GM19438 (cell line): Measurements from ENCODE around the gene NOC2L.

Experiments used
- ATAC-seq: cut with Tn5 transposase; IDR thresholded peaks from one replicate; pipeline ENCODE4 v1.9.1; 2021; ENCODE audit warnings: low read depth; ENCODE audit not compliant: unreplicated experiment

Gene NOC2L

DNA sequence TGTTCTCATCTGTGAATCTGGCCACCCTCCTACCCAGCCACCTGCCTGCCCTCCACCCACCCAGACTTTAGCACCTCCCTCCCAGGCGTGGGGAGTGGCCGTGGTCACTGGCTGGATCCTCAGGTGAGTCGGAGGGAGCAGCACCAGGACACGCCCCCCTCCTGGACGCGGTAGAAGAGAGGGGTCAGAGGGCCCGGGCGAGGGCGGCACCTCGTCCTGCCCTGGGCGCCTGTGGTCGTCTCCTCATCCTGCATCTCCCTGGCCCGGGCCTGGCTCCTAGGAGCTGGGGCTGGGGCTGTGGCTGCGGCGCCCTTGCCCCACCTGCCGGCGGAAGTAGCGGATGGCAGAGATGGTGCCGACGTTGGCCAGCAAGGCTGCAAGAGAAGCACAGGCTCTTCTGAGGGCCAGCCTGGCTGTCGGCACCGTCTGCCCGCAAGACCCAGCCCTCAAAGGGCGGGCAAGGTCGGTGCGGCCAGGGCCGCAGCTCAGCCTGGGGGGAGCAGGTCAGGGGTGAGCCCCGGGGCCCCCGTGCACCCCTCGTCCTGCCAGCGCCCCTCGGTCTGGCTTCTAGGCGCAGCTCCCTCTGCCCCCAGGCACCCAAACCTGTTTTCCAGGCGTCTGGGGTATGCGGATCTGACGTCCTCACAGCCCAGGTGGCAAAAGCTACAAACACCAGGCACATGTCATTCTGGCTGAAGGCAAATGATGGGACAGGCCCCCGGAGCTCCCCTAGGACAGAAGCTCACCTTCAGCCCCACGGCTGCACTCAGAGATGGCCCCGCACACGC, 17.0 kb upstream of the NOC2L start:
- ATAC-seq = no peak

DNA sequence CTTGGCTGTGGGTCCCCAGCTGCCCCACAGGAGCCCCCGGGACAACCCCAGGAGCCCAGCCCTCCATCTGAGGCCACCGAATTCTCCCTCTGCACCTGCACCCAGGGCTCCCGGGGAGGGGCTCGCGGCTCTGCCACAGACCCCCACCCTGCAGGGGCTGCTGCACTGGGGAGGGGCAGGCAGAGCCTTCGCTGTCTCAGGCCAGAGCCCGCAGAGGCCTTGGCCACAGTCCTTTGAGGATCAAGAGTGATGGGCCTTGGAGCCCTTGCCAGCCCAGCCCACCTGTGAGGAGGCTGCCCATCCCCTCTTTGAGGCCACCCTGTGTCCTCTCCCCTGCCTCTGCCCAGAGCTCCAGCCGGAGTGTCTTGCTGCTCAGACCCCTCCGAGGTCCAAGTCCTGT, 16.3 kb upstream of the NOC2L start:
- no peak for ATAC-seq

DNA sequence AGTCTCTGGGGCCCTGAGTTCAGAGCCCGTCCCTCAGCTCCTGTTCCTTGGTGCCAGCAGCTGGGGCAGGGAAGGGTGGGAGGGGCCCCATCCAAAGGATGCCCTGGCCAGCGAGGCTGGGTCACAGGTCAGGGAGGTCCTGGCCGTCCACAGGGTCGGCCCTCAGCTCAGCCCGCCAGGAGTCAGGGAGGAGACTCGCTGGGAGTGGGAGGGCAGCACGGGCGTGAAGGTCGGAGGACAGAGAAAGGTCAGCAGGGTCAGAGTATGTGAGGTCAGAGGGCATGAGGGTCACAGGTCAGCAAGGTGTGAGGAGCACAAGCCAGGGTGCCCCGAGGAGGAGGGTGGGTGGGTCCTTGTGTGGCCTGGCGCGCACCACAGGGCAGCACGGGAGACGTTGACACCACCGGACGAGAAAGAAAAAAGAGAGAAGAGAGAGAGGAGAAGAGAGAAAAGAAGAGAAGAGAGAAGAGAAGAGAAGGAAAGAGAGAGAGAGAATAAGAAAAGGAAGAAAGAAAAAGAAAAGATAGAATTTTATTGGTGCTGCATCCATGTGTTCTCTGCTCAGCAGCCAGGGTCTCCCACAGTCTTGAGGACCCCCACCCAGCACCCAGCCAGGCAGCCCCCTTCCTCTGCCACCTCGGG, 15.8 kb upstream of the NOC2L start:
- ATAC-seq = no peak

DNA sequence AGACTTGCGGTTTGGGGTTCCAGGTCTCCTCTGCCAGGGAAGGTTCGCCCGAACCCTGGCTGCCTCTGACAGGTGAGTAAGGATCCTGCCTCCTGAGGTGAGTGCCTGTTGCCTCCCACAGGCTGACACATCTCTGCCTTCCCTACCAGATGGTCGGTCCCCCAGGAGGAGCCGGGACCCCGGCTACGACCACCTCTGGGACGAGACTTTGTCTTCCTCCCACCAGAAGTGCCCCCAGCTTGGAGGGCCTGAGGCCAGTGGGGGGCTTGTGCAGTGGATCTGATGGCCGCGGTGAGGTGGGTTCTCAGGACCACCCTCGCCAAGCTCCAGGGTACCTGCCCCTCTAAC, 15.2 kb upstream of the NOC2L start:
- no peak for ATAC-seq

DNA sequence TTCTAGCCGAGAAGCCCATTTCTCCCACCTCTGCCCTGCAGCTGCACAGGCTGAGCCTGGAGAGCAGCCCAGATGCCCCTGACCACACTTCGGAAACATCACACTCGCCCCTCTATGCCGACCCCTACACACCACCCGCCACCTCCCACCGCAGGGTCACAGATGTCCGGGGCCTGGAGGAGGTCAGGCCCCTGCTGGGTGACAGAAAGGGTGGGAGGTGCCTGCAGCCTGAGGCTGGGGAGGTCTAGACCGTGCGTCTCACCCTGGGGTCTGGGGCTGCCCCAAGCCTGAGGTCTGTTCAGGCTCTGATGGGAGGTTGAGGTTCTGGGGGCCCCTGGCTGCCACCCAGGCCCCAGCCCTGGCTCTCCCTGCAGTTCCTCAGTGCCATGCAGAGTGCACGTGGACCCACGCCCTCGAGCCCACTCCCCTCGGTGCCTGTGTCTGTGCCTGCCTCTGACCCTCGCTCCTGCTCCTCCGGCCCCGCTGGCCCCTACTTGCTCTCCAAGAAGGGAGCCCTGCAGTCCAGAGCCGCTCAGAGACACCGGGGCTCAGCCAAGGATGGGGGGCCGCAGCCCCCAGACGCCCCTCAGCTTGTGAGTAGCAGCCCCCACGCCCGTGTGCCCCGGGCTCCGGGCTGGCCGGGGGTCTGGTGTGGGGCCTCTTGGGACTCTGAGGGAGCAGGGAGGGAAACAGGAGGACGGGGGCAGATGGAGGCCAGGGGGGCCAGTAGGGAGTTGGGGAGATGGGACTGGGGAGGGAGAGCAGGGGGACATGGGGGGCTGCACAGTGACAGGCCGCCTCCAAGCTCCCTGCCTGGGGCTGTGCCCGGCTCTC, 14.6 kb upstream of the NOC2L start:
- no peak for ATAC-seq

DNA sequence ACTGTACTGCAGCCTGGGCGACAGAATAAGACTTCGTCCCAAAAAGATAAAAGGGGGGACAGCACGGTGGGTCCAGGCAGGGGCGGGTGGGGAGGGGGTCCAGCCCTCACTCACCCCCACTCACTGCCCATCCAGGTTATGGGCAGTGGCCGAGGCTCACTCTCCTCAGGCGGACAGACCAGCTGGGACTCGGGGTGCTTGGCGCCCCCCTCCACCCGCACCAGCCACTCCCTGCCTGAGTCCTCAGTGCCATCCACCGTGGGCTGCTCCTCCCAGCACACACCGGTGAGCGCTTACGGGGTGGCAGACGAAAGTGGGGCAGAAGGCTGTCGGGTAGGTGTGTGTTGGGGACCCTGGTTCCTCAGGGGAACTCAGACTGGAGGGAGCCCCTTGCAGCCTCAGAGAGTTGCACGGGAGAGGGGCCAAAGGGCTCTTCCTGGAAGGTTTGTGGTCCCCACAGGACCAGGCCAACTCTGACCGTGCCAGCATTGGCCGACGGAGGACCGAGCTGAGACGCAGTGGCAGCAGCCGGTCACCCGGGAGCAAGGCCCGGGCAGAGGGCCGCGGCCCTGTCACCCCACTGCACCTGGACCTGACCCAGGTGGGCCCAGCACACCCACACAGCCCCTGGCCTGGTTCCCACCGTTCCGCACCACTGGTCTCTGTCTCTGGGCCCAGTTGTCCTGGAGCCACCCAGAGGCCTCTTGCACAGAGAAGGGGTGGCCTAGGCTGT, 13.8 kb upstream of the NOC2L start:
- ATAC-seq = no peak

DNA sequence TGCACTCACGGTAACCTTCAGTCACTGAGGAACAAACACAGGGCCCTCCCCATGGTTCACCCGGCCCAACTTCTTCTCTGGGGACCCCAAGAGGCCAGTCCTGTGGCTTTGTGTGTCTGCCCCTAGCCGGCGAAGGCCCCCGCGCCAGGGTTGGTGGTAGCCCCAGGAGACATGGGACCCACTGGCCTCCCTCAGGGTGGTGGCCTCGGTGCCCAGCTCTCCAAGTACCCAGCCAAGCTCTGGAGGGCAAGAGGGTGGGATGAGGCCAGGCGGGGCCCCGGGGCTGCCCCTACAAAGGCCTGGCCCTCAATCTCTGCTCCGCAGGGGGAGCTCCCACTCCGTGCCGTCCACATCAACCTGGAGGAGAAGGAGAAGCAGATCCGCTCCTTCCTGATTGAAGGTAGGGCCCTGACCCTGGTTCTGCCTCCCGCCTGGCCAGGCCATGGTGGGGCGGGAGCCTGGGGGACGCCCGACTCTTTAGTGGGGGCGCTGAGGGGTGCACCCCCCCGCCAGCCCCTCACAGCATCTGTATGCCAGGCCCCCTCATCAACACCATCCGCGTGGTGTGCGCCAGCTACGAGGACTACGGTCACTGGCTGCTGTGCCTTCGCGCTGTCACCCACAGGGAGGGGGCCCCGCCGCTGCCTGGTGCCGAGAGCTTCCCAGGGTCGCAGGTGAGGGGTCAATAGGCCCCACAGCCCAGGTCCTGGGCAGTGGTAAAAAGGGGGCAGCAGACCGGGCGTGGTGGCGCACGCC, 12.9 kb upstream of the NOC2L start:
- ATAC-seq = no peak

DNA sequence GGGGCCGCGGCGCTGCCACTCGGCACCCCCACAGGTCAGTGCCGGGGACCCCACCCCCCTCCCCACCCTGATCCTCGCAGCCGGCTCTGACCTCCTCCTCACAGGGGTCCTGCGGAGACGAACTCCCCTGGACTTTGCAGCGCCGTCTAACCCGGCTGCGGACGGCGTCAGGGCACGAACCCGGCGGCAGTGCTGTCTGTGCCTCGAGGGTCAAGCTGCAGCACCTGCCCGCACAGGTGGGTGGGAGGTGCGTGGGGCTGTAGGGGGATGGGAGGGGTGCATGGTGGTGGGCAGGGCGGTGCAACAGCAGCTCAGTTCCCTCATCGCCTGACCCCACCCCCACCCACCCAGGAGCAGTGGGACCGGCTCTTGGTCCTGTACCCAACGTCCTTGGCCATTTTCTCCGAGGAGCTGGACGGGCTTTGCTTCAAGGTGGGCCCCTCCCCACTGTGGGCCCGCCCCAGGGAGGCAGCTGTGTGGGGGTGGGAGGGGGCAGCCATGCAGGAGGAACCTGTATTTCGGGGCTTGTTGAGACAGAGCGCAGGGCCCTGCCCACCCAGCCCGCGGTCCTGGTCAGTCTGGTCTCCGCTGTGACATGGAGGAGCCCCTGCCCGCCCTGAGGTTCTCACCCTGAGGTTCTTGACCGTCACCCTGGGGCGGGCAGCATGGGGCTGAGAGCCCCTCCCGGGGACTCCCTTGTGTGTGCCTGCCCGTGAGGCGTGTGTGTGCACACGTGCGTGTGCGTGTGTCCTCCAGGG, 12.1 kb upstream of the NOC2L start:
- ATAC-seq = no peak

DNA sequence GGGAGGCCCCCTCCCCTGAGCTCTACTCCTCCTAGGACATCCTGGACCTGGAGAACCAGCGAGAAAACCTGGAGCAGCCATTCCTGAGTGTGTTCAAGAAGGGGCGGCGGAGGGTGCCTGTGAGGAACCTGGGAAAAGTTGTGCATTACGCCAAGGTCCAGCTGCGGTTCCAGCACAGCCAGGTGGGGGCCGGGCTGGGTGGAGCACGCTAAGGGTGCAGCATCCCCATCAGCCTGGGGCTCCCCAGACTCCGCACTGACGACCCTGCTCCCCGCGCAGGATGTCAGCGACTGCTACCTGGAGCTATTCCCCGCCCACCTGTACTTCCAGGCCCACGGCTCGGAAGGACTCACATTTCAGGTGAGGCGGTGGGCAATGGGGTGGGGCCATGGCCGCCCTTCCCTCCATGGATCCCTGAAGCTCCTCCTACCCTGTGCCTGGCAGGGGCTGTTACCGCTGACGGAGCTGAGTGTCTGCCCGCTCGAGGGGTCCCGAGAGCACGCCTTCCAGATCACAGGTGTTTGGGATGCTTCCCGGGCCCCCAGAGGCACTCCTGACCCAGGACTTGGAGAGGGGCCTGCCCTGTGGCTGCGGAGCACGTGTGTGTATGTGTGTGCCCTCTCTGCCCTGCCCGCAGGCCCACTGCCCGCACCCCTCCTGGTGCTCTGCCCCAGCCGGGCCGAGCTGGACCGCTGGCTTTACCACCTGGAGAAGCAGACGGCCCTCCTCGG, 11.4 kb upstream of the NOC2L start:
- no peak for ATAC-seq

DNA sequence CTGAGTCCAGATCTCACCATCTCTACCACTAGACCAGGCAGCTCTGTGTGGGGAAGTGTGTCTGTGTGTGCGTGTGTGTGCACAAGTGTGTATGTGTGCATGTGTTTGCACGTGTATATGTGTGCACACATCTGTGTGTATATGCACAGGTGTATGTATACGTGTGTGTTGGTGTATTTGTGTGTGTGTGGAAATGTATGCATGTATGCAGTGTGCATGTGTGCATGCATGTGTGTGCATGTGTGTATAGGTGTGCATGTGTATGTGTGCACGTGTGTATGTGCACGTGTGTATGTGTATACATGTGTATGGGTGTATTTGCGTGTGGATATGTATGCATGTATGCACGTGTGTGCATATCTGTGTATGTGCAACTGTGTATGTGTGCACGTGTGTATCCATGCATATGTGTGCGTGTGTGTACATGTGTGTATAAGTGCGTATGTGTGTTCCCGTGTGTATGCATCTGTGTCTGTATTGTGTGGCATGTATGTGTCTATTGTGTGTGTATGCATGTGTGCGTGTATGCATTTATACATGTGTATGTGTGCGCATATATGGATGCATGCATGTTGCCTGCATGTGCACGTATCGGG, 10.3 kb upstream of the NOC2L start:
- ATAC-seq = no peak

DNA sequence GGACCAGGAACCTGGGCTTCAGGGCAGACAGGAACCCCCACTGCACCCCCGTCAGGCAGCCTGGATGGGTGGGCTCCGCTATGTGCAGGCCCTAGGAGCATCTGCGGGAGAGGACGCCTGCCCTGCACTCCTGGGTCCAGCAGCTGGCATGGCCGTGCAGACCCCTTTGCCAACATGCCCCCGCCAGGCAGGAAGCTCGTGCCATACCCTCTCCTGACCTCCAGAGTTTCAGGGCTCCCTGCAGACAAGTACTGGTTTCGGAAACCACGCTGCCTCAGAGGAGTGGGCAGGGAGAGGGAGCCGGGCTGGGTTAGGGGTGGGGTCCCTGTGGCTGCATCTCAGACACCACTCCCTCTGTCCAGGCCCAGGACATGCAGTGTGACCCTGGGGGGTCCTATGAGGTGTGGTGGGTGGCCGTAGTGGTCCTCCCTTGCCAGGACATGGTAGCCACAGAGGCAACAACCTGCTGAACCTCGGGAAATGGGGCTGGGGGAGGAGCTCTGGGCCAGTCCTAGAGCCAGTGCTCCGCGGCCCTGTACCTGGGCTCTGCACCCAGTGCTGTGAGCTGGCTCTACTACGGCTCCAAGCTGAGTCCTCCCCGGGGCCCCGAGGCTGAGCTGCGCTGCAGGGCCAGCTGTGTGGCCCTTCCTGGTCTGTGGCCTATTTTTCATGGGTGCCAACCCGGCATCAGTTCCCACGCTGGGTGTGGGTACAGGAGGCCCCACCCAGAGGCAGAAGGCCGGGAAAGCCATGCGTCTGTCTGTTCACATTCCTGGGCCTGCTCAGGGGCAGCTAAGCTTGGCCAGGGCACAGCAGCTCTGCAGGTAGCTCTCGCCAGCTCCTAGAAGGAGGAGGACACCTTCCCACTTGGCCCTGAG, 8.6 kb upstream of the NOC2L start:
- no peak for ATAC-seq

DNA sequence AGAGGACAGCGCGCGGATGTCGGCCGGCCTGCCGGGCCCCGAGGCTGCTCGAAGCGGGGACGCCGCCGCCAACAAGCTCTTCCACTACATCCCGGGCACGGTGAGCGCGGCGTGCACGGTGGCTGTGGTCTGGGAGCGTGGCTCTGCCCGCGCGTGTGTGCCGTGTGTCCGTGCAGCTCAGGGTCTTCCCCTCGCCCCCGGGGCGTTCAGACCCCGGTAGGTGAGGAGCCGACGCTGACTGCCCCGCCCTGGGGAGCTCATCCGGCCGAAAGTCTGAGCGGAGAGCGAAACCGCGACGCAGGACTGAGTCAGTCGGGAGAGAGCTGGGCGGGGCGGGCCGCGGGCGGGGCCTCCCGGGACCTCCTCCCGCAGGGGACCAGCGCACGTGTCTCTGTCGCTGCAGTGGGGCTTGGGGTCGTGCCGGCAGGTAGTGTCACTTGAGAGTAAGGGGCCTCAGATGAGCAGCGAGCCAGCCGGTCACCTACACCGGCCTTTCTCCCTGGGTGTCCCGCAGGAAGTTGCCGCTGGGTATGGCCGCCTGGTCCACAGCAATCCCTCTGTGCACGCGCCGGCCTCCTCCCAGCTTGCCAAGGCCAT, 7.7 kb upstream of the NOC2L start:
- peak; percentile 68 for ATAC-seq

DNA sequence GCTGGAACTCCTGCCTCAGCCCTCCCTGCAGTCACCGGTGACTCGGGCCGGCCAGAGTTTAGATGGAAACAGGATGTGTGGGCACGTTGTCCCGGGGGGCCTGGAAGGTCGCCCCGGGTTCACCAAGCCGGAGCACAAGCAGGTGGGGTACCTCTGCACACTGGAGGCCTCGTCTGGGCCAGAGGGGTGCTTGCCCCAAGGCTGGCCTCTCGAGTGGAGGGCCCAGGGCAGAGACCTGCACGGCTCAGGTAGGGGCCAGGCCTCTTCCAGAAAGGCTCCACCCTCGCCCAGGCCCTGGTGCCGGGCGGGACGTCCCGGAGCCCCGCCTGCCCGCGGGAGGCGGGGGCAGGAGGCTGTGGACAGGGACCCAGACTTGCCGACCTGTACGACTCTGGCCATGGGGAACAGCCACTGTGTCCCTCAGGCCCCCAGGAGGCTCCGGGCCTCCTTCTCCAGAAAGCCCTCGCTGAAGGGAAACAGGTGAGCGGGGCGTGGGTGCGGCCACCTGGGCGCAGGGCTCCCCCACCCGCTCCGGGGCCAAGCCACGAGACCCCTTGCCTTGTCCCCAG, 7.2 kb upstream of the NOC2L start, which contains the start of gene PLEKHN1:
PLEKHN1 (plus strand) TSS at position 348 of the 569 bp plus-strand sequence; CDS start at position 398, 50 bp downstream.
- peak; percentile 29 for ATAC-seq

DNA sequence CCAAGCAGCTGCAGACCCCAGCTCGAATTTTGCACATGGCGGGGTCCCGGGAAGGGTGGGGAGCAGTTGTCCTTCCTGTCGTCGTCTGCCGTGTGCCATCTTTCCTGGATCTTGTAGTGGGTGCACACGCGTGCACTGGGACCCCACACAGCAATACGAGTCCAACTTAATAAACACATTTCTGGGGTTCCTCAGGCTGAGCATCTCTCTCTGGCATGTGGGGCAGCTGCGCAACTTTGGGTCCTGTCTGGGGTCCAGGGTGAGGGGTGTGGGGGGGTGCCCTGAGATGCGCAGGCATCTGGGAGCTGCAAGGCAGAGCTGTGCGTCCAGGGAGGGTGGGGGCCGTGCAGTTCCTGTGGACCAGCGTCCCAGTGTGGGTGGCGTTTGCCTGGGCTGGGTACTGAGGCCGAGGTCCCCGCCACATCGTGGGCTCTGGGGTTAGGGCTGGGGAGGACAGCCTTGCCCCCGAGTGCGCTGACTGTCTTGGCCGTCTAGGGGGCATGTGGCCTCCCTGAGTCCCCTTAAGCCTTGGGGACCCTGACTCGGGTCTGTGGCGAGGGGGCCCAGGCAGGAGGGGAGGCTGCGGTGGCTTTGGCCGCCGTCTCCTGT, 6.6 kb upstream of the NOC2L start:
- ATAC-seq = no peak

DNA sequence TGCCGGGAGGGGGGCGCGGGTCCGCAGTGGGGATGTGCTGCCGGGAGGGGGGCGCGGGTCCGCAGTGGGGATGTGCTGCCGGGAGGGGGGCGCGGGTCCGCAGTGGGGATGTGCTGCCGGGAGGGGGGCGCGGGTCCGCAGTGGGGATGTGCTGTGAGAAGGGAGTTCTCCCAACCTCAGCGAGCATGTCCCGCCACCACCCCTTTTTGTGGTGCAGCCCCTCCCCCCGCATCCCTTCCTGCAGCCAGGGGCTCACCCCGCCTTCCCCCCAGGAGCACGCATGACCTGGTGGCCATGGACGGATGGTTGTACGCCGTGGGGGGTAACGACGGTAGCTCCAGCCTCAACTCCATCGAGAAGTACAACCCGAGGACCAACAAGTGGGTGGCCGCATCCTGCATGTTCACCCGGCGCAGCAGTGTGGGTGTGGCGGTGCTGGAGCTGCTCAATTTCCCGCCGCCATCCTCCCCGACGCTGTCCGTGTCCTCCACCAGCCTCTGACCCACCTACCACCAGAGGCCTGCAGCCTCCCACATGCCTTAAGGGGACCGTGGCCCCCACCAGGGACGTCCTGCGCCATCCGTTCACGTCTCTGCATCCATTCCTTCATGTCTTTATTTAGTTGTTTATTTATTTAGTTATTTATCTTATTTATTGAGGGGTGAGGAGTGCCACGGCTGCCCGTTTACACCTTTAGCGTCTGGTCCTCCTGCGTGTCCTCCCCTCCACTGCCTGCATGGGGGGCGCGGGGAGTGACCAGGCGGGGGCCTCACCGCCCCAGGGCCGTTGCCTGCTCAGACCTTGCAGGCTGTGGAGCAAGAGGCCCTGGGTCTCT, 5.9 kb upstream of the NOC2L start:
- no peak for ATAC-seq
